Neural cell (in vitro differentiated cells): ENCODE measurements around the gene TNP2. TPM values are rescaled to one million over a fixed set of nuclear protein-coding genes. Genes with fewer than 3 reads are reported as not detected.
"Not testable (repeated sequence)": the region's sequence is repeated elsewhere in the genome, so short reads cannot be mapped to it uniquely, and the experiment has no call there.

Experiments
- H2AFZ ChIP-seq: fragments of 200-600, 300-800 bp; sonication (generic), shearing (Covaris generic); 2 replicates; pipeline ENCODE4 v1.6.0; 2014; ENCODE audit warnings: low read depth, mild to moderate bottlenecking, antibody characterized with exemption, low read length, moderate library complexity
- H3F3A ChIP-seq: fragments of 200-600 bp; shearing (Covaris generic); 2 replicates; pipeline ENCODE4 v1.6.1; 2016; ENCODE audit warnings: mild to moderate bottlenecking, moderate library complexity, mixed read lengths, antibody characterized with exemption, low read length; ENCODE audit not compliant: insufficient read depth, poor library complexity, severe bottlenecking
- H3K27ac ChIP-seq: fragments of 200-600, 300-800 bp; sonication (generic), shearing (Covaris generic); 2 replicates; pipeline ENCODE4 v1.5.1; 2014; ENCODE audit warnings: mild to moderate bottlenecking, low read length, moderate library complexity
- H3K27me3 ChIP-seq: fragments of 300-800, 200-600 bp; sonication (generic), shearing (Covaris generic); 2 replicates; pipeline ENCODE4 v1.6.0; 2014; ENCODE audit warnings: mild to moderate bottlenecking, low read depth, low read length, moderate library complexity; ENCODE audit not compliant: insufficient read depth
- H3K36me3 ChIP-seq: fragments of 300-800, 200-600 bp; sonication (generic), shearing (Covaris generic); 2 replicates; pipeline ENCODE4 v1.5.1; 2014; ENCODE audit warnings: mild to moderate bottlenecking, antibody characterized with exemption, low read length, moderate library complexity; ENCODE audit not compliant: insufficient read depth
- H3K4me2 ChIP-seq: fragments of 300-800, 200-600 bp; sonication (generic), shearing (Covaris generic); 2 replicates; pipeline ENCODE4 v1.6.0; 2014; ENCODE audit warnings: mild to moderate bottlenecking, low read length
- H3K4me3 ChIP-seq: fragments of 300-800, 200-600 bp; sonication (generic), shearing (Covaris generic); 2 replicates; pipeline ENCODE4 v1.5.1; 2014; ENCODE audit warnings: mild to moderate bottlenecking, low read length, moderate library complexity
- H3K79me2 ChIP-seq: fragments of 200-600 bp; shearing (Covaris generic); replicated peaks from 2 replicates; pipeline ENCODE4 v1.6.0; 2014; ENCODE audit warnings: mild to moderate bottlenecking, low read length, moderate library complexity; ENCODE audit not compliant: insufficient read depth
- H3K9ac ChIP-seq: fragments of 300-800, 200-600 bp; sonication (generic), shearing (Covaris generic); 2 replicates; pipeline ENCODE4 v1.6.1; 2016; ENCODE audit warnings: mild to moderate bottlenecking, low read length, mixed read lengths
- H3K9me2 ChIP-seq: fragments of 200-600 bp; shearing (Covaris generic); 2 replicates; pipeline ENCODE4 v1.6.1; 2016; ENCODE audit warnings: mild to moderate bottlenecking, low read length, mixed read lengths; ENCODE audit not compliant: insufficient read depth
- H3K9me3 ChIP-seq: fragments of 200-600, 300-800 bp; sonication (generic), shearing (Covaris generic); 2 replicates; pipeline ENCODE4 v1.6.1; 2016; ENCODE audit warnings: mild to moderate bottlenecking, mixed run types, low read length, moderate library complexity, mixed read lengths
- H4K20me1 ChIP-seq: fragments of 200-600 bp; shearing (Covaris generic); 2 replicates; pipeline ENCODE4 v1.6.1; 2016; ENCODE audit warnings: mild to moderate bottlenecking, mixed run types; ENCODE audit not compliant: insufficient read depth
- EP300 ChIP-seq: fragments of 450-650 bp; conservative IDR thresholded peaks from 2 replicates; pipeline ENCODE4 v1.6.1; 2014; ENCODE audit warnings: antibody characterized with exemption, mild to moderate bottlenecking, moderate library complexity; ENCODE audit not compliant: poor library complexity, severe bottlenecking
- EZH2 ChIP-seq: fragments of 200-600, 300-800 bp; shearing (Covaris generic), sonication (generic); IDR thresholded peaks from 2 replicates; pipeline ENCODE4 v1.6.1; 2014; ENCODE audit warnings: antibody characterized with exemption, low read length, borderline replicate concordance, mild to moderate bottlenecking; ENCODE audit not compliant: insufficient read depth, poor library complexity, severe bottlenecking
- MXI1 ChIP-seq: fragments of 450-650 bp; conservative IDR thresholded peaks from 2 replicates; pipeline ENCODE4 v1.6.1; 2014; ENCODE audit warnings: antibody characterized with exemption, mild to moderate bottlenecking; ENCODE audit not compliant: poor library complexity, severe bottlenecking
- POLR2AphosphoS5 ChIP-seq: IDR thresholded peaks from 2 replicates; pipeline ENCODE4 v1.6.1; 2012
- RAD21 ChIP-seq: fragments of 450-650 bp; conservative IDR thresholded peaks from 2 replicates; pipeline ENCODE4 v1.6.1; 2014; ENCODE audit warnings: antibody characterized with exemption, mild to moderate bottlenecking, moderate library complexity
- SMC3 ChIP-seq: fragments of 450-650 bp; conservative IDR thresholded peaks from 2 replicates; pipeline ENCODE4 v1.6.1; 2014; ENCODE audit warnings: antibody characterized with exemption, mild to moderate bottlenecking, moderate library complexity; ENCODE audit not compliant: poor library complexity
- TAF1 ChIP-seq: IDR thresholded peaks from 2 replicates; pipeline ENCODE4 v1.6.1; 2012; ENCODE audit warnings: low read depth
- polyA plus RNA-seq: library from polyadenylated mRNA; depleted of rRNA; stranded (reverse); fragments of >200 nt; gene quantifications from 2 replicates; pipeline ENCODE4 v1.2.3, GENCODE V29; 2014
- TF ChIP-seq, protein P1 (sequence below): fragments of 450-650 bp; IDR thresholded peaks from 2 replicates; pipeline ENCODE4 v1.5.1; 2014; ENCODE audit warnings: antibody characterized with exemption, mild to moderate bottlenecking, moderate library complexity; ENCODE audit not compliant: poor library complexity, severe bottlenecking
- TF ChIP-seq, protein P2 (sequence below): IDR thresholded peaks from 2 replicates; pipeline ENCODE4 v1.6.1; 2012; ENCODE audit warnings: borderline replicate concordance

TNP2 gene
- polyA plus RNA-seq, 1 donor from 2014 or later = not detected

DNA sequence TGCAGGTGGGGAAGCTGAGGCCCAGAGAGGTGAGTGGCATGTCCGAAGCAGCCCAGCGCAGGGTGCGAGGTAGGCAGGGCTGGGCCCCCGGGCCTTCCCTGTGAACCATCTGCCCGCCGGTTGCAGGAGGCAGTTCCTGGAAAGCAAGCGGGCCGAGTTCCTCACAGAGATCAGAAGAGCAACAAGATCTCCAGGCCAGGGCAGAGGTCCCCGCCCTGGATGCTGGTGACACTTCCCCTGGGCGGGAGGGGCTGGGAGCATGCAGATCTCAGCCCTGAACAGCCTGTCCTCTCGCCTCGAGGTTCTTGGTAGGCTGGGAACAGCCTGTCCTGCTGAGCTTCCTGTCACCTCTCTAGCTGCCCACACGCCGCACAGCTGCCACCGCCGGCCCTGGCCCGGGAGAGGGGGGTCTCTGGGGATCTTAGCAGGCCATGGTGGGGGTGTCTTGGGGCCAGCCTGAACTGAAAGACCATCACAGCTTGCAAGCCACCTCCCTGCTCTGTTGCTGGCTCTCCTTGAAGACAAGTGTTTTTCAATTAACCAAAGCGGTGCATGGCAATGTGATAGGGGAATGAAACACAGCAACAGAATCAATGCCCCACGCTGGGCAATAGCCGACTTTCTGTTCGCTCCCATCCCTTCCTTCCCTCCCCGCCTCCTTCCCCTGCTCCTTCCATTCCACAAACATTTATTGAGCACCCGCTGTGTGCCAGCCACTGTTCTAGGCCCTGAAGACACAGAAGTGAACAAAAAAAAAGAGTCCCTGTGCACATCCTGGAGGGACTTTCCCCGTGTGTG, 44.8 kb downstream of the TNP2 start:
- no peaks in the 10 kb centered on the region for H3K9me3 ChIP-seq
- H3K9ac ChIP-seq = no peak overlapping the region

GRCh38 chr16:11220507-11220906, 48.6 kb downstream of the TNP2 start:
- H3K9me3 ChIP-seq, H2AFZ ChIP-seq, H3K79me2 ChIP-seq, H3K36me3 ChIP-seq, H3K27me3 ChIP-seq, H3F3A ChIP-seq, H3K9ac ChIP-seq, H3K4me3 ChIP-seq, H3K9me2 ChIP-seq, H3K4me2 ChIP-seq, H4K20me1 ChIP-seq, H3K27ac ChIP-seq: not testable (repeated sequence)

More for the DNA sequence above, 44.8 kb downstream of the TNP2 start:
- Histone ChIP-seq H3K4me2 (no peak overlapping the region), H3K4me3 (no peak overlapping the region), H4K20me1 (no peaks in the 10 kb centered on the region), H3K27me3 (no peaks in the 10 kb centered on the region), H2AFZ (no peak overlapping the region), H3K36me3 (no peaks in the 10 kb centered on the region), H3K9me2 (no peaks in the 10 kb centered on the region), H3K27ac (no peak overlapping the region), H3K79me2 (no peaks in the 10 kb centered on the region), H3F3A (no peaks in the 10 kb centered on the region)
- TF ChIP-seq POLR2AphosphoS5 (no peak), EZH2 (no peak), RAD21 (no peak), SMC3 (no peak), EP300 (no peak), MXI1 (no peak), TAF1 (no peak)
- TF ChIP-seq, protein P1, sequence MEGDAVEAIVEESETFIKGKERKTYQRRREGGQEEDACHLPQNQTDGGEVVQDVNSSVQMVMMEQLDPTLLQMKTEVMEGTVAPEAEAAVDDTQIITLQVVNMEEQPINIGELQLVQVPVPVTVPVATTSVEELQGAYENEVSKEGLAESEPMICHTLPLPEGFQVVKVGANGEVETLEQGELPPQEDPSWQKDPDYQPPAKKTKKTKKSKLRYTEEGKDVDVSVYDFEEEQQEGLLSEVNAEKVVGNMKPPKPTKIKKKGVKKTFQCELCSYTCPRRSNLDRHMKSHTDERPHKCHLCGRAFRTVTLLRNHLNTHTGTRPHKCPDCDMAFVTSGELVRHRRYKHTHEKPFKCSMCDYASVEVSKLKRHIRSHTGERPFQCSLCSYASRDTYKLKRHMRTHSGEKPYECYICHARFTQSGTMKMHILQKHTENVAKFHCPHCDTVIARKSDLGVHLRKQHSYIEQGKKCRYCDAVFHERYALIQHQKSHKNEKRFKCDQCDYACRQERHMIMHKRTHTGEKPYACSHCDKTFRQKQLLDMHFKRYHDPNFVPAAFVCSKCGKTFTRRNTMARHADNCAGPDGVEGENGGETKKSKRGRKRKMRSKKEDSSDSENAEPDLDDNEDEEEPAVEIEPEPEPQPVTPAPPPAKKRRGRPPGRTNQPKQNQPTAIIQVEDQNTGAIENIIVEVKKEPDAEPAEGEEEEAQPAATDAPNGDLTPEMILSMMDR = no peak
- TF ChIP-seq, protein P2, sequence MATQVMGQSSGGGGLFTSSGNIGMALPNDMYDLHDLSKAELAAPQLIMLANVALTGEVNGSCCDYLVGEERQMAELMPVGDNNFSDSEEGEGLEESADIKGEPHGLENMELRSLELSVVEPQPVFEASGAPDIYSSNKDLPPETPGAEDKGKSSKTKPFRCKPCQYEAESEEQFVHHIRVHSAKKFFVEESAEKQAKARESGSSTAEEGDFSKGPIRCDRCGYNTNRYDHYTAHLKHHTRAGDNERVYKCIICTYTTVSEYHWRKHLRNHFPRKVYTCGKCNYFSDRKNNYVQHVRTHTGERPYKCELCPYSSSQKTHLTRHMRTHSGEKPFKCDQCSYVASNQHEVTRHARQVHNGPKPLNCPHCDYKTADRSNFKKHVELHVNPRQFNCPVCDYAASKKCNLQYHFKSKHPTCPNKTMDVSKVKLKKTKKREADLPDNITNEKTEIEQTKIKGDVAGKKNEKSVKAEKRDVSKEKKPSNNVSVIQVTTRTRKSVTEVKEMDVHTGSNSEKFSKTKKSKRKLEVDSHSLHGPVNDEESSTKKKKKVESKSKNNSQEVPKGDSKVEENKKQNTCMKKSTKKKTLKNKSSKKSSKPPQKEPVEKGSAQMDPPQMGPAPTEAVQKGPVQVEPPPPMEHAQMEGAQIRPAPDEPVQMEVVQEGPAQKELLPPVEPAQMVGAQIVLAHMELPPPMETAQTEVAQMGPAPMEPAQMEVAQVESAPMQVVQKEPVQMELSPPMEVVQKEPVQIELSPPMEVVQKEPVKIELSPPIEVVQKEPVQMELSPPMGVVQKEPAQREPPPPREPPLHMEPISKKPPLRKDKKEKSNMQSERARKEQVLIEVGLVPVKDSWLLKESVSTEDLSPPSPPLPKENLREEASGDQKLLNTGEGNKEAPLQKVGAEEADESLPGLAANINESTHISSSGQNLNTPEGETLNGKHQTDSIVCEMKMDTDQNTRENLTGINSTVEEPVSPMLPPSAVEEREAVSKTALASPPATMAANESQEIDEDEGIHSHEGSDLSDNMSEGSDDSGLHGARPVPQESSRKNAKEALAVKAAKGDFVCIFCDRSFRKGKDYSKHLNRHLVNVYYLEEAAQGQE = no peak
